ENCODE results near the gene TECPR2.

DNA sequence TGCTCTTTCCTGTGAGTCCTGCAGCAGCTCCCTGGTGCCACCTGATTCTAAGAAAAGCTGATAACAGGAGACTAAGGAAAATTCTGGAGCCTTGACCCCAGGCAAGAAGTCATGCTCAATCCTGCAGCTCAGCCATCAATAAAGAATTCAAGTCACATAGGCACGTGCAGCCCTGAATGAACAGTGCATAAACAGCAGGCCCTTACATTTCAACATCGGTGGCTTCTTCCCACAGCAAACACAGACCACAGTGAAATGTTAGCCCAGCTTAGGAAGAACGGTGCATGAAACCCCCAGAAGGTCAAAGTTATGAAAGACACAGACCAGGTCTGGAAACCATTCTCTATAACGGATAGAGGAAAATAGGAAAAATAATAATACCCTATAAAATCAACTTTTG lies 10.5 kb upstream of the TECPR2 start:
- TF ChIP-seq GATA1 (IDR thresholded peaks at IDR 0.05; ENCODE audit: low read depth, low read length) (no peak), POLR2A (IDR thresholded peaks at IDR 0.05; ENCODE audit: low read length) (no peak)

Data from erythroblast (primary cell).